HepG2 (cell line): Measurements from ENCODE around the gene PRR36. TPM values are rescaled to one million over a fixed set of nuclear protein-coding genes. Genes with fewer than 3 reads are reported as not detected.

ENCODE experiments used
- ATAC-seq: fragments of 200-7000 bp; cut with Tn5 transposase; 3 replicates; pipeline ENCODE4 v1.9.1; 2020; ENCODE audit warnings: mild to moderate bottlenecking, moderate library complexity
- BruUV-seq: library from RNA; stranded (reverse); fragments of 400-500 nt; replicated peaks from 2 replicates; lab custom pipeline; 2021; lab: Mats Ljungman, UMichigan
- CTCF ChIA-PET: fragments of 300-600 bp; formaldehyde crosslinking; extraction: SDS; loops from one replicate; lab custom pipeline; 2021; ENCODE audit warnings: low total read pairs, inconsistent platforms, low intra/inter-chr PET ratio; lab: Yijun Ruan, JAX
- POLR2A ChIA-PET: fragments of 350-600 bp; sonication (Branson Sonifier 250); formaldehyde crosslinking; loops from one replicate; lab custom pipeline; 2020; ENCODE audit warnings: antibody characterized with exemption, inconsistent platforms; lab: Yijun Ruan, JAX
- DNase-seq: peaks from one replicate; pipeline ENCODE4 v3.0.0-alpha.2; 2015; ENCODE audit warnings: low spot score
- FAIRE-seq: peaks from 3 replicates; lab custom pipeline; 2011; peaks lifted over from hg19 to GRCh38; lab: Jason Lieb, UNC
- H2AFZ ChIP-seq: one replicate; pipeline ENCODE4 v1.6.1; 2011; ENCODE audit warnings: low read length, inconsistent platforms
- H3K27ac ChIP-seq: fragments of 300-600 bp; 3 replicates; pipeline ENCODE4 v1.8.0; 2011; ENCODE audit warnings: mixed run types, mild to moderate bottlenecking, mixed read lengths, low read length, inconsistent platforms; ENCODE audit not compliant: insufficient read depth; ENCODE audit errors: extremely low read length
- H3K27me3 ChIP-seq, 2 experiments: fragments of 200-600 bp in 1 of 2; 2 replicates in 1 of 2; 3 replicates in 1 of 2; pipeline versions ENCODE4 v1.6.0 to v1.8.0; 2011; ENCODE audit warnings: low read length in 2 of 2, mild to moderate bottlenecking in 2 of 2, moderate library complexity in 2 of 2, inconsistent platforms in 1 of 2; ENCODE audit not compliant: insufficient read depth in 2 of 2, control insufficient read depth in 1 of 2
- H3K36me3 ChIP-seq, 2 experiments: fragments of 200-600 bp in 1 of 2; replicated peaks in 1 of 2; 2 replicates in 1 of 2; 3 replicates in 1 of 2; pipeline versions ENCODE4 v1.5.1 to v1.8.0; 2011; ENCODE audit warnings: low read length in 2 of 2, inconsistent platforms in 1 of 2; ENCODE audit not compliant: insufficient read depth in 2 of 2, control insufficient read depth in 1 of 2
- H3K4me1 ChIP-seq: 2 replicates; pipeline ENCODE4 v1.5.1; 2012; ENCODE audit warnings: low read length, inconsistent platforms; ENCODE audit not compliant: insufficient read depth
- H3K4me2 ChIP-seq: 2 replicates; pipeline ENCODE4 v1.6.0; 2011; ENCODE audit warnings: low read depth, low read length, inconsistent platforms
- H3K4me3 ChIP-seq, 3 experiments: fragments of 200-600 bp in 1 of 3; sonication (generic), shearing (Covaris generic) in 1 of 3; replicated peaks in 1 of 3; 2 replicates each; pipeline ENCODE4 v1.5.1; 2011 to 2016; ENCODE audit warnings: low read length in 3 of 3, inconsistent platforms in 2 of 3, low read depth in 2 of 3, mild to moderate bottlenecking in 2 of 3, control low read depth in 1 of 3, mixed read lengths in 1 of 3; ENCODE audit not compliant: insufficient read depth in 1 of 3
- H3K79me2 ChIP-seq: one replicate; pipeline ENCODE4 v1.6.1; 2011; ENCODE audit warnings: low read length, inconsistent platforms; ENCODE audit not compliant: insufficient read depth
- H3K9ac ChIP-seq: 2 replicates; pipeline ENCODE4 v1.6.0; 2011; ENCODE audit warnings: mild to moderate bottlenecking, low read depth, low read length, inconsistent platforms; ENCODE audit not compliant: insufficient read depth
- H3K9me3 ChIP-seq: 2 replicates; pipeline ENCODE4 v1.5.1; 2012; ENCODE audit warnings: mild to moderate bottlenecking, low read length
- H4K20me1 ChIP-seq: 2 replicates; pipeline ENCODE4 v1.6.0; 2011; ENCODE audit warnings: inconsistent platforms, mild to moderate bottlenecking, low read length, moderate library complexity; ENCODE audit not compliant: insufficient read depth
- ARID2 ChIP-seq: sonication (generic); formaldehyde crosslinking; IDR thresholded peaks from 2 replicates; pipeline ENCODE4 v1.8.1; 2022; ENCODE audit warnings: mild to moderate bottlenecking, missing genetic modification reagents, borderline replicate concordance
- ATF7 ChIP-seq, 2 experiments: fragments of 450-650 bp in 1 of 2; sonication (generic) in 1 of 2; formaldehyde crosslinking in 1 of 2; IDR thresholded peaks; 2 replicates each; pipeline versions ENCODE4 v1.4.0 to v1.6.1; 2016 to 2020; ENCODE audit warnings: antibody characterized with exemption in 1 of 2, mild to moderate bottlenecking in 1 of 2, missing genetic modification reagents in 1 of 2
- HNF4A ChIP-seq: sonication (generic); formaldehyde crosslinking; IDR thresholded peaks from 2 replicates; pipeline ENCODE4 v1.4.0; 2020; ENCODE audit warnings: missing genetic modification reagents
- KAT2B ChIP-seq: fragments of 150-350 bp; IDR thresholded peaks from 2 replicates; pipeline ENCODE4 v1.6.1; 2014; ENCODE audit warnings: low read depth, low read length, borderline replicate concordance
- KDM5B ChIP-seq: sonication (generic); formaldehyde crosslinking; IDR thresholded peaks from 2 replicates; pipeline ENCODE4 v1.4.0; 2020; ENCODE audit warnings: missing genetic modification reagents, mild to moderate bottlenecking, borderline replicate concordance
- LBX2 ChIP-seq: sonication (generic); formaldehyde crosslinking; IDR thresholded peaks from 2 replicates; pipeline ENCODE4 v1.5.0; 2020; ENCODE audit warnings: missing genetic modification reagents, mild to moderate bottlenecking, borderline replicate concordance
- RARG ChIP-seq: sonication (generic); formaldehyde crosslinking; IDR thresholded peaks from 2 replicates; pipeline ENCODE4 v1.4.0; 2020; ENCODE audit warnings: low read depth, mild to moderate bottlenecking, missing genetic modification reagents
- SALL1 ChIP-seq: sonication (generic); formaldehyde crosslinking; IDR thresholded peaks from 2 replicates; pipeline ENCODE4 v1.8.0; 2022; ENCODE audit warnings: mild to moderate bottlenecking, missing genetic modification reagents
- SMYD3 ChIP-seq: sonication (generic); formaldehyde crosslinking; IDR thresholded peaks from 2 replicates; pipeline ENCODE4 v1.8.1; 2023; ENCODE audit warnings: mild to moderate bottlenecking, missing genetic modification reagents
- STAT5B ChIP-seq: sonication (generic); formaldehyde crosslinking; IDR thresholded peaks from 2 replicates; pipeline ENCODE4 v1.4.0; 2020; ENCODE audit warnings: missing genetic modification reagents
- XRCC5 ChIP-seq: fragments of 200-400 bp; formaldehyde crosslinking; optimal IDR thresholded peaks from 2 replicates; pipeline ENCODE3; 2017; ENCODE audit warnings: mild to moderate bottlenecking, low read length
- ZBTB25 ChIP-seq: IDR thresholded peaks from 2 replicates; pipeline ENCODE4 v1.6.1; 2018; ENCODE audit warnings: missing genetic modification reagents
- ZFP90 ChIP-seq: sonication (generic); formaldehyde crosslinking; IDR thresholded peaks from 2 replicates; pipeline ENCODE4 v1.8.0; 2022; ENCODE audit warnings: missing genetic modification reagents, mild to moderate bottlenecking, inconsistent platforms, borderline replicate concordance
- ZNF232 ChIP-seq: sonication (generic); formaldehyde crosslinking; IDR thresholded peaks from 2 replicates; pipeline ENCODE4 v1.4.0; 2020; ENCODE audit warnings: missing genetic modification reagents, borderline replicate concordance
- ZNF883 ChIP-seq: sonication (generic); formaldehyde crosslinking; IDR thresholded peaks from 2 replicates; pipeline ENCODE4 v1.5.1; 2020; ENCODE audit warnings: mild to moderate bottlenecking, missing genetic modification reagents; ENCODE audit errors: not compliant biosample characterization
- WGBS: methylation state at CpG from one replicate; pipeline ENCODE4 v1.1.6; 2017; ENCODE audit warnings: low lambda C conversion rate; 5-methylcytosine and 5-hydroxymethylcytosine counted together
- in situ Hi-C: cut with HindIII; loops from 2 replicates; pipeline ENCODE4 v1.10.0; 2017; ENCODE audit warnings: low pct_unique_long_range_greater_than_20kb; ENCODE audit not compliant: extremely low pct_ligation_motif_present
- intact Hi-C: fragments of 100-400 bp; cut with micrococcal nuclease; formaldehyde crosslinking; loops from one replicate; pipeline ENCODE4 v1.10.0; 2022; ENCODE audit not compliant: unreplicated experiment
- polyA plus RNA-seq, 8 experiments: library from polyadenylated mRNA; depleted of rRNA in 3 of 8; stranded (reverse) in 7 of 8; unstranded in 1 of 8; fragments of >200 nt; fragmentation: Illumina TruSeq in 4 of 8; extraction: Trizol in 4 of 8; gene quantifications; 2 replicates each; pipeline versions ENCODE4 v1.2.1 to v1.2.3, GENCODE V29; 2011 to 2016; ENCODE audit warnings: low read depth in 4 of 8, missing spikeins in 1 of 8, mixed read lengths in 1 of 8; ENCODE audit not compliant: insufficient read depth in 1 of 8
- total RNA-seq, 5 experiments: library from RNA; depleted of rRNA; stranded (reverse); fragments of >200 nt; fragmentation: Illumina TruSeq; extraction: Trizol; gene quantifications; 2 replicates each; pipeline ENCODE4 v1.2.3, GENCODE V29; 2016; ENCODE audit warnings: low read depth in 1 of 5
- TF ChIP-seq, protein P1 (sequence below): IDR thresholded peaks from 2 replicates; pipeline ENCODE4 v1.6.1; 2016; ENCODE audit warnings: missing biosample characterization, missing genetic modification reagents, low read depth

PRR36 gene
- total and polyA plus RNA-seq, 2 of the 13 experiments (the other 11 are each of a cell fraction or from before 2014, with no cell fraction given) = 0.07 to 0.17 TPM

DNA sequence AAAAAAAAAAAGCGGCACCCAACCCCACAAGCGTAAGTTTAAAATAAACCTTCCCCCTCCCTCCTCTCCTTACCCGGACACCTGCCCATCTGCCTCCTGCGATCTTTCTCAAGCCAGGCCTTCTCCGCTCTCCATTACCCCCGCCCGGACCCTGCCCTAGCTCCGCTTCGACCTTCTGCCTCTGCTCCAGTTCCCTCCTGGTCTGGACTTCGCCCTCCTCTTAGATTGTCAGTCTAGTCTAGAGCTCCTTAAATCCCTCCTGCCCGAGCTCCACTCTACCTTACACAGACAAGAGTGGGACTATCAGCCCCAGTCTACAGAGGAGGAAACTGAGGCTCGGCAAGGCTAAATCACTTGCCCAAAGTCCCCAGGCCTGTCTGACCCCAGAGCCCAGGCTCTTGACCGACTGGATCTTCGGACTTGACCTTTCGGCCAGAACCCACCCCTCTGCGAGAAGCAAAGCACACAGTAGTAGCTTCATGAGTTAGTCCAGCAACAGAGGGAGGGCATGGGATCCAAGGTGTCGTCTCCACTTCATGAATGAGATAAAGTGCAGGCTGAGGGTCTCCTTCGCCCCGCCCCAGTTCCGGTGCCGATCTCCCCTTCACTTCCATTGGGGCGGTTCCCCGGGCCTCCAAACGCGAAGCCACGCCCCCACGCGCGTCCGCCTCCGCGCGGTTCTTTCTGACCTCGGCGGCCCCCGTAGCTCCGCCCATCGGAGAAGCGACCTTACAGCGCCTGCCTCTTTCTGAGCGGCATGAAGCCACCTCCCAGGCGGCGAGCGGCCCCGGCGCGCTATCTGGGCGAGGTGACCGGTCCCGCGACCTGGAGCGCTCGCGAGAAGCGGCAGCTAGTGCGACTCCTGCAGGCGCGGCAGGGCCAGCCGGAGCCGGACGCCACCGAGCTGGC, 45.7 kb upstream of the PRR36 start, which contains the start of gene SNAPC2 (continued):
- TF ChIP-seq ZBTB25 (CRISPR knock-in tag) (peak; percentile 94), ARID2 (CRISPR knock-in tag) (no peak), SALL1 (peak; percentile 84), KDM5B (CRISPR knock-in tag) (peak; percentile 45; the same call in 1 of the 2 replicates), RARG (CRISPR knock-in tag) (no peak), ZFP90 (CRISPR knock-in tag) (peak; percentile 59; the same call in 1 of the 2 replicates), SMYD3 (CRISPR knock-in tag) (no peak), XRCC5 (peak; percentile 76)

DNA sequence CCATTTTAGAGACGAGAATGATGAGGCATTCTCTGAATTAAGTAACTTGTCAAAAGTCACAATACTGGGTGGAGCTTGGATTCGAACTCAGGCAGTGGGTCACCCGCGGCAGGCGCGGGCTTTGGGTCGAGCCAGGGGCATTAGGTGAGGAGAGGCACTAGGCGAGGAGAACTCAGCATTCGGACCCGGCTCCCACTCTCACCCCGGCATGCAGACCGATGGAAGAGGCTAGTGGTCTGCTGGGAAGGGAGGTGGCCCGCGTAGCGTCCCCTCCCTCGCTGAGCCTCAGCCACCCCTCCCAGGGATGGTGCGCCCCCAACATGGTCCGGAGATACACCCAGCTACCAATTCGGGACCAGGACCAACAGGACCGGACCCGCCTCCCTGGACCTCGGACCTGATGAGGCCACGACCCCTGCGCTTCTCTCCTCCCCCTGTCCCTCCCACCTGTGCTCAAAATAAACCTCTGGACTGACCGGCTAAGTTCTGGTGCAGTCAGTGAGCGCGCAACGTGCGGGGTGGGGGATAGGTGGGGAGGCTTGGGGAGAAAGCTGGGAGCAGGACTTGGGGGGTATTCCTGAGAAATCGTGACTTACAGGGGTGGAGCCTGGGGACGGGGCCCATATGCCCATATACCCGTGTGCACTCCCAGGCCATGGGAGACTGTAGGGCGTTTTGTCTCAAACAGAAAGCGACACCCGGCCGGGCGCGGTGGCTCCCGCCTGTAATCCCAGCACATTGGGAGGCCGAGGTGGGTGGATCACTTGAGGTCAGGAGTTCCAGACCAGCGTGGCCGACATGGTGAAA, 44.6 kb upstream of the PRR36 start:
- peaks cover 41% of the 10 kb centered on the region for H3K4me1 ChIP-seq
- intact Hi-C loops (no loop called here), in situ Hi-C loops (no loop called here)
- POLR2A ChIA-PET = interaction anchor here (0.7 to 6.4 kb wide), 13 partner anchors 11 to 66 kb away, joined by 4 to 85 read pairs (median 19); partner anchors contain the start of genes LRRC8E, MAP2K7 and TIMM44
- ATAC-seq (peak; percentile 45), FAIRE-seq (peak; percentile 91), DNase-seq (peak; percentile 81)
- H3K27ac ChIP-seq = peak overlapping the region; percentile 92
- H3K36me3 ChIP-seq = peaks cover 5 to 10% of the 10 kb centered on the region in 2 experiments; a peak in 2 of 5 replicates
- H3K27me3 ChIP-seq = no peaks in the 10 kb centered on the region; a peak in 1 of 5 replicates
- WGBS = 7% methylated on average over 23 of the region's 42 CpGs
- H3K9ac ChIP-seq = peak overlapping the region; percentile 86
- H2AFZ ChIP-seq = no peak overlapping the region
- no peaks in the 10 kb centered on the region for H3K9me3 ChIP-seq
- CTCF ChIA-PET = no interaction called here
- peaks cover 5% of the 10 kb centered on the region; the same call in 1 of the 2 replicates for H4K20me1 ChIP-seq
- peak overlapping the region; percentile 85 to 89 (median 87) for H3K4me3 ChIP-seq
- BruUV-seq = no TSS peak
- H3K4me2 ChIP-seq = peak overlapping the region; percentile 91
- no peaks in the 10 kb centered on the region for H3K79me2 ChIP-seq
- no peak for TF ChIP-seq KAT2B
- TF ChIP-seq LBX2 (CRISPR knock-in tag) = no peak
- TF ChIP-seq ZNF232 (CRISPR knock-in tag) = no peak
- TF ChIP-seq, protein P1, sequence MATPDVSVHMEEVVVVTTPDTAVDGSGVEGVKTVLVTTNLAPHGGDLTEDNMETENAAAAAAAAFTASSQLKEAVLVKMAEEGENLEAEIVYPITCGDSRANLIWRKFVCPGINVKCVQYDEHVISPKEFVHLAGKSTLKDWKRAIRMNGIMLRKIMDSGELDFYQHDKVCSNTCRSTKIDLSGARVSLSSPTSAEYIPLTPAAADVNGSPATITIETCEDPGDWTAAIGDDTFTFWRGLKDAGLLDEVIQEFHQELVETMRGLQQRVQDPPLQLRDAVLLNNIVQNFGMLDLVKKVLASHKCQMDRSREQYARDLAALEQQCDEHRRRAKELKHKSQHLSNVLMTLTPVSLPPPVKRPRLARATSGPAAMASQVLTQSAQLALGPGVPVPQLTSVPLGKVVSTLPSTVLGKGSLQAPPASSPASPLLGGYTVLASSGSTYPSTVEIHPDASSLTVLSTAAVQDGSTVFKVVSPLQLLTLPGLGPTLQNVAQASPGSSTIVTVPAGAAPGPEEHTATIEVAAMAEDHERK (CRISPR knock-in tag) = no peak
- TF ChIP-seq STAT5B (CRISPR knock-in tag) = no peak
- no peak for TF ChIP-seq ATF7 (IDR thresholded peaks at IDR 0.05)
- no peak for TF ChIP-seq ATF7 (CRISPR knock-in tag; IDR thresholded peaks at IDR 0.05)
- peak; percentile 92 for TF ChIP-seq HNF4A
- TF ChIP-seq ZNF883 (CRISPR knock-in tag) = no peak
